ENCODE data around the gene DDX3Y. TPM values are rescaled to one million over a fixed set of nuclear protein-coding genes. Genes with fewer than 3 reads are reported as not detected.

Gene DDX3Y
- total and polyA plus RNA-seq, 4 donors, result 0.31 to 22.0 TPM; not detected in 2

DNA sequence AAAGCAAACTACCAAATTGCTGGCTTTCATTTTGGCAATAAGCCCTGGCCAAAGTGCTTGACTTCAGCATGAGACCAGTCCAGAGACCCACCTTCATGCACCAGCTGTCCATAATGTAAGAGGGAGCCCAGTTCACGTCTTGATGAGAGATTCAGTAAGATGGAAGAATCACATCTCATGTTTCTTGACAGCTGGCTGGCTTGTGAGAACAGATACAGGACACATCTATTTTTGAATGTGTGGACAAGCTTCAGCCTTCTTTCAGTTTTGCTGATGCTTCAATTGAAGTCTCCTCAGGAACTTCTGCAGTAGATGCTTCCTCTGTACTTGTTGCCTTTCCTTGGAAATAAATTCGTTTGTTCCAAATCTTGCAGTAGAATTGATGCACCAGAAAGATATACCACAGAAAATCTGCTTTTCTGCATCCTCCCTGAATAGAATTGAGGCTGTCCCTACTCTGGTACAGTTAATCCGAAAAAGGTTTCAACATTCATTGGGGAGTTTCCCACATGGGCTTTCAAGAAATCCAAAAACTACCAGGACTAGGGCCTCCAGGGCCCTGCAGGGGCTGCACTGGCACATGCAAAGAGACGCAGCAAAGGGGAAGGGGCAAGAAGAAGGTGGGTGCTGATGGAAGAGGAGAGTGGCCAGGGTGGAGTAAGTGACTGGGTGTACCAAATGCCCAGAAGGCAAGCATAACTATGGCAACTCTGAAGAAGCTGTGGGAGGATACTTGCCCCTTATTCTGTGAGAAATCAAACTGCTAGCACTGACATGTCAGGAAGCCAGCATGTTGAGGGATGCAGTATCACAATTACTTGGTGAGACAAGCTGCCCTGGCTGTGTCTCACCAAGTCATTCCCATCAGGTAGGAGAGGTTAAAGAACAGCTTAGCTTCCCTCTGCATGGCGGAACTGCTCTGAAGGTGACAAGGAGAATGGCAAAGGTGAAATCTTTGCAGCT is 37.3 kb downstream of the DDX3Y start:
- no peaks in the 10 kb centered on the region for H3K9me3 ChIP-seq (ENCODE audit: control insufficient read depth, low read length)
- 79% methylated on average over 5 of the region's 5 CpGs; no CpG with 5 or more reads in 1 of the 2 donors for WGBS, 2 donors
- intact Hi-C loops (cut with DNase I), result no loop called here

More for the DNA sequence above, 37.3 kb downstream of the DDX3Y start:
- Histone ChIP-seq H3K4me1 (ENCODE audit: control insufficient read depth in 1 of 2, insufficient read depth in 2 of 2, low read length in 2 of 2) (no peaks in the 10 kb centered on the region), H3K36me3 (ENCODE audit: control insufficient read depth in 1 of 2, insufficient read depth in 2 of 2, low read length in 1 of 2) (no peaks in the 10 kb centered on the region), H3K27ac (ENCODE audit: low read depth in 1 of 2, low read length in 2 of 2) (no peak overlapping the region), H3K27me3 (ENCODE audit: control insufficient read depth in 1 of 2, insufficient read depth in 2 of 2, low read length in 1 of 2) (no peaks in the 10 kb centered on the region), H3K4me3 (ENCODE audit: low read length in 2 of 2) (no peak overlapping the region)
- DNase-seq (no peak), ATAC-seq (ENCODE audit: low FRiP score) (no peak)

Other genes with a start within 250 kb of the DDX3Y start
- gene USP9Y, start 203.6 kb upstream of the DDX3Y start, total RNA-seq, result not detected
- gene USP9Y, start 203.6 kb upstream of the DDX3Y start, polyA plus RNA-seq, result 1 to 10 TPM in 1 of 2 donors, not detected in 1; 6.3 TPM